Suprapubic skin (tissue), 4 donors: Measurements from ENCODE around the gene SCFD2.

Experiments used
- POLR2A ChIP-seq, 2 donors: fragments of 450-650 bp; IDR thresholded peaks; one replicate each; pipeline ENCODE4 v1.6.1; 2017; ENCODE audit warnings: antibody characterized with exemption in 2 of 2, mild to moderate bottlenecking in 2 of 2, moderate library complexity in 2 of 2
- POLR2AphosphoS5 ChIP-seq, 3 donors: sonication (generic); formaldehyde crosslinking; IDR thresholded peaks; one replicate each; pipeline ENCODE4 v1.6.1; 2017; ENCODE audit warnings: antibody characterized with exemption in 3 of 3
- TF ChIP-seq, protein P1 (sequence below), 2 donors: fragments of 200-600 bp in 1 of 2; fragments of 450-650 bp in 1 of 2; sonication (generic) in 1 of 2; IDR thresholded peaks; one replicate each; pipeline ENCODE4 v1.5.1; 2016 to 2019; ENCODE audit warnings: antibody characterized with exemption in 2 of 2, mild to moderate bottlenecking in 1 of 2, moderate library complexity in 1 of 2

DNA sequence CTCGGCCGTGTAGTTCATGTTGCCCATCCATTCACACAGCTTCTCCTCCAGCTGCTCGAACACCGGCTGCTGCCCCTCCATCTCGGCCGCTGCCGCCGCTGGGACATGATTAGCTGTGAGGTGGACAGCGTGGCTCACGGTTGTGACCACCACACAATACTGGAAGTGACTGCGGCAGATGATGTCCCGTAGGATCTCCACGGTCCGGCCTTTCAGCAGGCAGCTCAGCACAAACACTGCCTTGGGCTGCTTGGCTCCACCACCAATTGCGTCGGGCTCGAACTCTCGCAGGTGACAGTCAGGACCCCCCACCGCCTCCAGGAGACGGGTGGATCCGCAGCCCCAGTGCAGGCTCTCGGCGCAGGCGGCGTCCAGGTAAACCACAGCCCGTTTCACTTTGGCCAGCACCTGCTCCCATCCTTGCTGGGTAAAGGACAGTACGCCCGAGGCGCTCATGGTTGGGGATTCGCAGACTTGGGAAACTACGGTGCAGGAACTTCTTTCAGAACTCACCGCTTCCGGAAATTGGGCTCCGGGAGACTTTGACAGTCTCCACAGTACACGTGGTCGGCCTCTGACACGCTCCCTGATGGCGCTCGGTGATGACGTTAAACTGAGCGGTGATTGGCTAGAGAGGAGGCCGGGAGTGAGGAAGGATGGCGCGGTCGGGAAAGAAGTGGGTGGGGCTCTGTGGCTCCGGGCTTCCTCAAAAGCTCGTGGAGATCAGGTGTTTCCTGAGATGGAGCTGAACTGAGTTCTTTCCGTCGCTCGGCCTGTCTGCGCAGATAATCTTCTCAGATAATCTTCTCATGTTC is at the start of gene SCFD2:
- TF ChIP-seq POLR2AphosphoS5 (IDR thresholded peaks at IDR 0.05) (peak; percentile 16 to 66 (median 57)), POLR2A (IDR thresholded peaks at IDR 0.05) (no peak)
- TF ChIP-seq, protein P1, sequence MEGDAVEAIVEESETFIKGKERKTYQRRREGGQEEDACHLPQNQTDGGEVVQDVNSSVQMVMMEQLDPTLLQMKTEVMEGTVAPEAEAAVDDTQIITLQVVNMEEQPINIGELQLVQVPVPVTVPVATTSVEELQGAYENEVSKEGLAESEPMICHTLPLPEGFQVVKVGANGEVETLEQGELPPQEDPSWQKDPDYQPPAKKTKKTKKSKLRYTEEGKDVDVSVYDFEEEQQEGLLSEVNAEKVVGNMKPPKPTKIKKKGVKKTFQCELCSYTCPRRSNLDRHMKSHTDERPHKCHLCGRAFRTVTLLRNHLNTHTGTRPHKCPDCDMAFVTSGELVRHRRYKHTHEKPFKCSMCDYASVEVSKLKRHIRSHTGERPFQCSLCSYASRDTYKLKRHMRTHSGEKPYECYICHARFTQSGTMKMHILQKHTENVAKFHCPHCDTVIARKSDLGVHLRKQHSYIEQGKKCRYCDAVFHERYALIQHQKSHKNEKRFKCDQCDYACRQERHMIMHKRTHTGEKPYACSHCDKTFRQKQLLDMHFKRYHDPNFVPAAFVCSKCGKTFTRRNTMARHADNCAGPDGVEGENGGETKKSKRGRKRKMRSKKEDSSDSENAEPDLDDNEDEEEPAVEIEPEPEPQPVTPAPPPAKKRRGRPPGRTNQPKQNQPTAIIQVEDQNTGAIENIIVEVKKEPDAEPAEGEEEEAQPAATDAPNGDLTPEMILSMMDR (IDR thresholded peaks at IDR 0.05) = no peak
